SH-SY5Y (cell line): ENCODE measurements around the gene COLQ.

Experiments
- GATA2 ChIP-seq: IDR thresholded peaks from 2 replicates; pipeline ENCODE4 v1.6.1; 2011; ENCODE audit warnings: mild to moderate bottlenecking, low read depth, low read length
- GATA3 ChIP-seq: IDR thresholded peaks from 2 replicates; pipeline ENCODE4 v1.6.1; 2011; ENCODE audit warnings: low read depth, mild to moderate bottlenecking, low read length, moderate library complexity

- TF ChIP-seq GATA2 (no peak), GATA3 (no peak)
Measured at GRCh38 chr3:15557511-15557946, 36.0 kb upstream of the COLQ start.
